ENCODE measurements around the gene ENO4. TPM values are rescaled to one million over a fixed set of nuclear protein-coding genes. Genes with fewer than 3 reads are reported as not detected.

Gene ENO4
- total RNA-seq, 1 donor from 2014 or later: not detected

DNA sequence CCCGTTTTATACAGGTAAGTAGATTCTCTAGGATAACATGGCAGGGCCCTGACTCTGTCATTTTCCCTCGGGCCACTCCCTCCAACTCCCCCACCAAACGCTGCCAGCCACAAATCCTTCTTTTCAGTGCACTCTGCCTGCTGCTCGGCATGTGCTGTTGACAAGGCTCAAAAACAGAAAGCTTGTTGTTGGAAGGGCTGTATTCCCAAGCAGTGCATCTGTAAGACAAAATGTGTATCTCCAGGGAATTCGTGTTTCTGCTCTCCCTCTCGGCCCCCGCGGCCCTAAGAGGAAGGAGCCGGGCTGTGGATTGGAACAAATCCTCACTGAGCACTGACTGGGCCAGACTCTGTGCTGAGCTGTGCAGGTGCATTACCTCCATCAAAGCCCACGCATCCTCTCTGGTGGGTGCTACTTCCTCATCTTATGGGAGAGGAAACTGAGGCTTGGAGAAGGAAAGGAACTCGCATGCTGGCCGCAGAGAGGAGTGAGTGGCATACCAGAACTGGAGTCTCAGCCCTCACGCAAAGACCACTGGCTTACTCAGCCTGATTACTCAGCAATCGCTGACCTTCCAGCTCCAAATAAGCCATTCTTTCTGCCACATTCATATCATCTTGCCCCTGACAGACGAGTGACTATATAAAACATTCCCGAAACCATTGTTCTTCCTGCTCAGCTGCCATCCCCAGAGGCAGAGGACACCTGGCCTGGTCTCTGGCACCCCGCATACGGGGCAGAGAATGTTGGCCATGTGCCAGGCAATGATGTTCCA, 33.5 kb upstream of the ENO4 start:
- H3K27ac Mint-ChIP-seq: no peak overlapping the region
- no peaks in the 10 kb centered on the region for H3K4me1 Mint-ChIP-seq (ENCODE audit: low read depth)
- DNase-seq (ENCODE audit: low spot score): no peak
- H3K4me3 Mint-ChIP-seq: no peak overlapping the region
- H3K36me3 Mint-ChIP-seq (ENCODE audit: low read depth): no peaks in the 10 kb centered on the region
- no peaks in the 10 kb centered on the region for H3K9me3 Mint-ChIP-seq
- peaks cover 5% of the 10 kb centered on the region for H3K27me3 Mint-ChIP-seq (ENCODE audit: insufficient read depth)
- intact Hi-C loops (cut with micrococcal nuclease): no loop called here

GRCh38 chr10:116817178-116817577, 32.1 kb upstream of the ENO4 start:
- intact Hi-C loops (cut with micrococcal nuclease): no loop called here
- no peaks in the 10 kb centered on the region for H3K36me3 Mint-ChIP-seq (ENCODE audit: low read depth)
- H3K4me1 Mint-ChIP-seq (ENCODE audit: low read depth): no peaks in the 10 kb centered on the region
- no peak for DNase-seq (ENCODE audit: low spot score)
- H3K27me3 Mint-ChIP-seq (ENCODE audit: insufficient read depth): peaks cover 5% of the 10 kb centered on the region
- H3K4me3 Mint-ChIP-seq: no peak overlapping the region
- no peaks in the 10 kb centered on the region for H3K9me3 Mint-ChIP-seq
- H3K27ac Mint-ChIP-seq: no peak overlapping the region

DNA sequence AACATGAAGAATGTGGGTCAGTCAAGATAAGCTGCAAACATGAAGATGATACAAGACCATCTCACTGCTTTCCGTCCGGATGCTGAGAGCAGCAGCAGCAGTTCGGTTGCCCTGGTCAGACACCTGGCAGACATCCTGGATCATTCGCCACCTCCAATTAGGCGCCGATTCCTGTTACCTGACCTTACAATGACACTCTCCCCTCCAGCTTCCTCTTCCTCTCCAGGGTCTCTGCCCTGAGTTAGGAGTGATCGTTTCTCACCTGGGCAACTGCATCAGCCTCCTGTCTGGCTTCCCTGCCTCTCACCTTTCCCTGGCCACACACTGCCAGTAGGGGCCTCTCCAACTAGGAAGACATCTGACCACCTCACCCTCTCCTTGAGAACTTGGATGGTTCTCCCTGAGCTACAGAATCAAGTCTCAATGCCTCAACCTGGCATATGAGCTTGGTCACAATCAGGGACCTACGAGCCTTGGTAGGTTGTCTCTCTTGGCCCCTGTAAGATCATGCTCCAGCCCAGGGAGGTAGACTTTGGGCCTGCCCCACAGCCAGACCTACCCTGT, 31.4 kb upstream of the ENO4 start:
- Mint-ChIP-seq H3K4me1 (ENCODE audit: low read depth) (no peaks in the 10 kb centered on the region), H3K27ac (no peak overlapping the region), H3K9me3 (no peaks in the 10 kb centered on the region), H3K4me3 (no peak overlapping the region), H3K36me3 (ENCODE audit: low read depth) (no peaks in the 10 kb centered on the region), H3K27me3 (ENCODE audit: insufficient read depth) (peaks cover 2% of the 10 kb centered on the region)
- intact Hi-C loops (cut with micrococcal nuclease): no loop called here
- DNase-seq (ENCODE audit: low spot score): no peak

GRCh38 chr10:116819999-116820677, 29.2 kb upstream of the ENO4 start:
- Mint-ChIP-seq H3K4me1 (ENCODE audit: low read depth) (no peaks in the 10 kb centered on the region), H3K27ac (no peak overlapping the region), H3K9me3 (no peaks in the 10 kb centered on the region), H3K4me3 (no peak overlapping the region), H3K36me3 (ENCODE audit: low read depth) (no peaks in the 10 kb centered on the region), H3K27me3 (ENCODE audit: insufficient read depth) (no peaks in the 10 kb centered on the region)
- DNase-seq (ENCODE audit: low spot score): no peak
- intact Hi-C loops (cut with micrococcal nuclease): no loop called here

- intact Hi-C loops (cut with micrococcal nuclease): no loop called here
- Mint-ChIP-seq H3K4me3 (no peak overlapping the region), H3K27me3 (ENCODE audit: insufficient read depth) (no peaks in the 10 kb centered on the region), H3K4me1 (ENCODE audit: low read depth) (no peaks in the 10 kb centered on the region), H3K27ac (no peak overlapping the region), H3K36me3 (ENCODE audit: low read depth) (no peaks in the 10 kb centered on the region), H3K9me3 (peaks cover 4% of the 10 kb centered on the region)
- no peak for DNase-seq (ENCODE audit: low spot score)
Observed at GRCh38 chr10:116825901-116826300, 23.4 kb upstream of the ENO4 start.

DNA sequence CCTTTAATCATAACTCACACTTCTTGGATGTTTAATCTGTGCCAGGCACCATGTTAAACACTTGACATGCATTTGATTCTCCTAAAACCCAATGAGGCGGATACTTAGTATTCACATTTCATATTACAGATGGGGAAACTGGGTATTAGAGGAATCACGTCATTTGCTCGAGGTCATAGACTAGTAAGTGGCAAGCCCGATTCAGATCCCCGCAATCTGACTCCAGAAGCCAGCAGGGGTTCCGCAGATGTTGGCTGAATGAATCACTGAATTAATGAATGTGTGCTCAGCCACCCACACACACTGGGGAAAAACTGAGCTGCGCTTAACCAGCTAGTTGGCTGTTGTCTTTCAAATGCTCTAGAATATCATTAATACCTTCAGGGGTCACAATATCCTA, 22.5 kb upstream of the ENO4 start:
- H3K27ac Mint-ChIP-seq: no peak overlapping the region
- no peaks in the 10 kb centered on the region for H3K4me1 Mint-ChIP-seq (ENCODE audit: low read depth)
- no peaks in the 10 kb centered on the region for H3K27me3 Mint-ChIP-seq (ENCODE audit: insufficient read depth)
- DNase-seq (ENCODE audit: low spot score): no peak
- no peaks in the 10 kb centered on the region for H3K36me3 Mint-ChIP-seq (ENCODE audit: low read depth)
- H3K4me3 Mint-ChIP-seq: no peak overlapping the region
- peaks cover 4% of the 10 kb centered on the region for H3K9me3 Mint-ChIP-seq
- intact Hi-C loops (cut with micrococcal nuclease): no loop called here

- H3K9me3 Mint-ChIP-seq: peaks cover 4% of the 10 kb centered on the region
- H3K36me3 Mint-ChIP-seq (ENCODE audit: low read depth): no peaks in the 10 kb centered on the region
- no peaks in the 10 kb centered on the region for H3K27me3 Mint-ChIP-seq (ENCODE audit: insufficient read depth)
- no peak overlapping the region for H3K4me3 Mint-ChIP-seq
- intact Hi-C loops (cut with micrococcal nuclease): no loop called here
- no peak for DNase-seq (ENCODE audit: low spot score)
- H3K27ac Mint-ChIP-seq: no peak overlapping the region
- H3K4me1 Mint-ChIP-seq (ENCODE audit: low read depth): no peaks in the 10 kb centered on the region
Observed at GRCh38 chr10:116827214-116827671, 22.1 kb upstream of the ENO4 start.

GRCh38 chr10:116828116-116828515, 21.2 kb upstream of the ENO4 start:
- no peak overlapping the region for H3K27ac Mint-ChIP-seq
- intact Hi-C loops (cut with micrococcal nuclease): no loop called here
- H3K27me3 Mint-ChIP-seq (ENCODE audit: insufficient read depth): no peaks in the 10 kb centered on the region
- H3K4me3 Mint-ChIP-seq: no peak overlapping the region
- DNase-seq (ENCODE audit: low spot score): no peak
- H3K36me3 Mint-ChIP-seq (ENCODE audit: low read depth): no peaks in the 10 kb centered on the region
- H3K4me1 Mint-ChIP-seq (ENCODE audit: low read depth): no peaks in the 10 kb centered on the region
- H3K9me3 Mint-ChIP-seq: peaks cover 4% of the 10 kb centered on the region

DNA sequence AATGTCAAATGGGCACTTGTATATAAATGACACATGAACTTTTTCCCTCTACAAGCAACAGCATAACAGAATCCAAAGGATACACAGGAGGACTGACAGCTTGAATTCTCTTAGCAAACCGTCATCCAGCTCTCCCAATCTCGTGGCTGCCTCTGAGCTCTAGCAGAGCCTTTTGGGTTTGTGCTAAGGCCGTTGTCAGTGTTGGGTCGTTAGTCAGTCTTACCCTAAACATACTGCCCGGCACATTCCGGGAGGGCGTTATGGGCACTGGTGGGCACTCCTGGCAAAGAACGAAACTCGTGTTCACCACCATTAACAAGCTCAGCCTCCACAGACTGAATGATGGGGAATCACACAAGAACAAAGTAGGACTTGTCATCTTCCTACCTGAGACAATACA, 19.6 kb upstream of the ENO4 start:
- intact Hi-C loops (cut with micrococcal nuclease): no loop called here
- Mint-ChIP-seq H3K4me1 (ENCODE audit: low read depth) (no peaks in the 10 kb centered on the region), H3K36me3 (ENCODE audit: low read depth) (no peaks in the 10 kb centered on the region), H3K27me3 (ENCODE audit: insufficient read depth) (peaks cover 2% of the 10 kb centered on the region), H3K9me3 (peaks cover 4% of the 10 kb centered on the region), H3K4me3 (no peak overlapping the region), H3K27ac (no peak overlapping the region)
- no peak for DNase-seq (ENCODE audit: low spot score)

GRCh38 chr10:116831086-116831485, 18.2 kb upstream of the ENO4 start:
- H3K36me3 Mint-ChIP-seq (ENCODE audit: low read depth): no peaks in the 10 kb centered on the region
- H3K27me3 Mint-ChIP-seq (ENCODE audit: insufficient read depth): peaks cover 2% of the 10 kb centered on the region
- no peak overlapping the region for H3K27ac Mint-ChIP-seq
- DNase-seq (ENCODE audit: low spot score): no peak
- intact Hi-C loops (cut with micrococcal nuclease): no loop called here
- no peaks in the 10 kb centered on the region for H3K4me1 Mint-ChIP-seq (ENCODE audit: low read depth)
- no peak overlapping the region for H3K4me3 Mint-ChIP-seq
- peaks cover 4% of the 10 kb centered on the region for H3K9me3 Mint-ChIP-seq

DNA sequence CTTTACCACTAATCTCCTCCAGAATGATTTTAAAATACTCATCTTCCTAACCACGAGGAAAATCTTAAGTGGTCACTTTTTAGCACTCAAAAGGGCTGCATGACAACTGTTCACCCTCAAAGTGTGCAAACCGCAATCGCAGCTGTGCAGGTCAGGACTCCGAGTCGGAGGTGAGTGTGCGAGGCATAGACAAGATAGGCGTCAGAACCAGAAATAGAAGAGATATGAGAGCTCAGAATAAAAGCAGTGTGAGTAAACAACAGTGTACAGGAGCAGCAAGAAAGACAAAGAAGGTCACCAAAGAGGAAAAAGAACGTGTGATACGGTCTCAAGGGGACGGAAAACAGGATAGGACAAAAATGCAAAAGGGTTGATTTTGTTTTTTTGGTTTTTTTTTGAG, 17.5 kb upstream of the ENO4 start:
- Mint-ChIP-seq H3K36me3 (ENCODE audit: low read depth) (no peaks in the 10 kb centered on the region), H3K9me3 (peaks cover 4% of the 10 kb centered on the region), H3K4me3 (no peak overlapping the region), H3K4me1 (ENCODE audit: low read depth) (no peaks in the 10 kb centered on the region), H3K27ac (no peak overlapping the region), H3K27me3 (ENCODE audit: insufficient read depth) (peaks cover 4% of the 10 kb centered on the region)
- no peak for DNase-seq (ENCODE audit: low spot score)
- intact Hi-C loops (cut with micrococcal nuclease): no loop called here

DNA sequence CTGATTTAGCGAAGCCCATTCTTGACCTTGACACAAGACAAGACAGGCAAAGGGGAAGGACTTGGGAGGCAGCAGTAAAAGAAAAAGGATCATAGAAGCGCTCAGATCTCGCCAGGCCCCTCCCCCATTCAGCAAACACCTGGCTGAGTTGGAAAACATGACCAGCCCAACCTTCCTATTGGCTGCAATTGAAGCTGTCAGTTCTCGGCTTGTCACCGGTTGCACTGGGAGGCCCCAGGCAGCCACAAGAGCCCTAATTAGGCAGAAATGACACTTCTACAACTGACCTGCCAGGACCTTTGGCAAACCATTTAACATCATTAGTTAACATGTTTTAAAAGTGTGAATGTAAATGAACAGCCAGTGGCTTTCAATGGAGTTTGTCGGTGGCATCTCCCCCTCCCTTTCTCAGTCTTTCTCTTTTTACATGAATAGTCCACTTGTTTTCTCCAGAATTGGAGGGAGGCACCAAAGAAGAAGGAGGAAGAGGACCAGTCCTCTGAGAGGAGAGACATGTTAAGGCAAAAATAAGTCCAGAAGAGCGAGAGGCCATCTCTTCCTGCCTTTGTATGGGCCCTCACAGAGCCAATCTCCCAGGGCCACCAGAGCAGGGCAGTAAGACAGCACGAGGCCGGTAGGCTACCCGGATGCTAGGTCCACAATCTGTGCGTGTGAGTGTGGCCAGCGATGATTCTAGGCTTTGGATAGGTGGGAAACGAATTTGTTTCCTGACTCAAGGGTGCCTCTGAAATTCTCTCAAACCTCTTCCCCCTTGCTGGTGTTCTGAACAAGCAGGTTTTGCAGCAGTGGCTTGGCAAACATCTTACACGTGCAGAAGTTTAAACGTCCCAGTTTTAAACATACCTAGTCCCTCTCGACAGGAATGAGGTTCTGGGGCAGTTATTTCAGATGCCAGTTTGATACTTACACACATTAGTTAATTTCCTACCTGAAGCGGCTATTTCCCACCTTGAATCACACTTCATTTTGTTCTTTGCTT, 15.0 kb upstream of the ENO4 start:
- intact Hi-C loops (cut with micrococcal nuclease): no loop called here
- Mint-ChIP-seq H3K36me3 (ENCODE audit: low read depth) (no peaks in the 10 kb centered on the region), H3K27me3 (ENCODE audit: insufficient read depth) (peaks cover 6% of the 10 kb centered on the region), H3K9me3 (peaks cover under 1% of the 10 kb centered on the region), H3K4me1 (ENCODE audit: low read depth) (no peaks in the 10 kb centered on the region), H3K4me3 (no peak overlapping the region), H3K27ac (no peak overlapping the region)
- no peak for DNase-seq (ENCODE audit: low spot score)
